CD14-positive monocyte (primary cell): ENCODE measurements around the gene OR6S1. TPM values are rescaled to one million over a fixed set of nuclear protein-coding genes. Genes with fewer than 3 reads are reported as not detected.

Experiments
- DNase-seq, 3 donors: peaks; one replicate each; pipeline ENCODE4 v3.0.0-alpha.2; 2011 to 2022
- H2AFZ ChIP-seq: 2 replicates; pipeline ENCODE4 v1.6.0; 2012; ENCODE audit warnings: mild to moderate bottlenecking, low read depth, low read length, inconsistent platforms; ENCODE audit not compliant: insufficient read depth, poor library complexity, severe bottlenecking
- H3K27ac ChIP-seq, 2 donors: 1 replicate in 1 of 2; 2 replicates in 1 of 2; pipeline ENCODE4 v1.5.1; 2012 to 2013; ENCODE audit warnings: low read length in 2 of 2, control low read depth in 1 of 2, inconsistent platforms in 1 of 2, low read depth in 1 of 2, mild to moderate bottlenecking in 1 of 2
- H3K27me3 ChIP-seq, 2 donors: one replicate each; pipeline versions ENCODE4 v1.6.0 to v1.6.1; 2011 to 2013; ENCODE audit warnings: low read length in 2 of 2; ENCODE audit not compliant: control insufficient read depth in 2 of 2, insufficient read depth in 2 of 2
- H3K36me3 ChIP-seq, 2 donors: replicated peaks in 1 of 2; 1 replicate in 1 of 2; 2 replicates in 1 of 2; pipeline versions ENCODE4 v1.5.1 to v1.6.1; 2012 to 2013; ENCODE audit warnings: low read length in 2 of 2, control low read depth in 1 of 2, inconsistent platforms in 1 of 2, mild to moderate bottlenecking in 1 of 2; ENCODE audit not compliant: insufficient read depth in 2 of 2, control insufficient read depth in 1 of 2
- H3K4me1 ChIP-seq, 2 donors: 1 replicate in 1 of 2; 2 replicates in 1 of 2; pipeline versions ENCODE4 v1.5.1 to v1.6.1; 2012 to 2013; ENCODE audit warnings: low read length in 2 of 2, control low read depth in 1 of 2, inconsistent platforms in 1 of 2, mild to moderate bottlenecking in 1 of 2, moderate library complexity in 1 of 2; ENCODE audit not compliant: insufficient read depth in 2 of 2, control insufficient read depth in 1 of 2
- H3K4me2 ChIP-seq: replicated peaks from 2 replicates; pipeline ENCODE3; 2012; ENCODE audit warnings: low read length, moderate library complexity, mild to moderate bottlenecking; ENCODE audit not compliant: poor library complexity, severe bottlenecking; ENCODE audit errors: extremely low read depth
- H3K4me3 ChIP-seq, 3 experiments: fragments of 200-600 bp in 1 of 3; sonication (generic) in 1 of 3; replicated peaks in 1 of 3; 1 replicate in 2 of 3; 2 replicates in 1 of 3; pipeline ENCODE4 v1.5.1; 2011 to 2013; ENCODE audit warnings: low read length in 3 of 3, mild to moderate bottlenecking in 3 of 3, control low read depth in 2 of 3, low read depth in 2 of 3, inconsistent platforms in 1 of 3, moderate library complexity in 1 of 3
- H3K79me2 ChIP-seq: 2 replicates; pipeline ENCODE4 v1.6.0; 2012; ENCODE audit warnings: mild to moderate bottlenecking, control low read depth, inconsistent platforms, low read length, moderate library complexity; ENCODE audit not compliant: insufficient read depth
- H3K9ac ChIP-seq: 2 replicates; pipeline ENCODE4 v1.6.0; 2017; ENCODE audit warnings: low read length, mild to moderate bottlenecking; ENCODE audit not compliant: insufficient read depth, poor library complexity, severe bottlenecking
- H3K9me3 ChIP-seq, 2 donors: replicated peaks in 1 of 2; 1 replicate in 1 of 2; 2 replicates in 1 of 2; pipeline versions ENCODE4 v1.5.1 to v1.6.1; 2012 to 2013; ENCODE audit warnings: low read length in 2 of 2, control low read depth in 1 of 2; ENCODE audit not compliant: control insufficient read depth in 1 of 2, insufficient read depth in 1 of 2
- H4K20me1 ChIP-seq: 2 replicates; pipeline ENCODE4 v1.6.0; 2012; ENCODE audit warnings: mild to moderate bottlenecking, low read length, control low read depth, moderate library complexity; ENCODE audit not compliant: insufficient read depth
- H3K27ac Mint-ChIP-seq, 7 donors: one replicate each; pipeline ENCODE4 v1.8.0; 2020; ENCODE audit warnings: mild to moderate bottlenecking in 7 of 7, mixed read lengths in 7 of 7, moderate library complexity in 6 of 7, inconsistent platforms in 2 of 7
- H3K27me3 Mint-ChIP-seq, 3 donors: one replicate each; pipeline ENCODE4 v1.8.0; 2021 to 2022; ENCODE audit warnings: low read depth in 3 of 3, mild to moderate bottlenecking in 3 of 3, mixed read lengths in 3 of 3, moderate library complexity in 3 of 3, inconsistent platforms in 1 of 3
- H3K36me3 Mint-ChIP-seq, 2 donors: one replicate each; pipeline ENCODE4 v1.8.0; 2020; ENCODE audit warnings: mixed read lengths in 2 of 2, inconsistent platforms in 1 of 2, mild to moderate bottlenecking in 1 of 2
- H3K4me1 Mint-ChIP-seq: one replicate; pipeline ENCODE4 v1.8.0; 2020; ENCODE audit warnings: mild to moderate bottlenecking, mixed read lengths
- H3K4me3 Mint-ChIP-seq, 2 donors: one replicate each; pipeline ENCODE4 v1.8.0; 2020; ENCODE audit warnings: mild to moderate bottlenecking in 2 of 2, mixed read lengths in 2 of 2, moderate library complexity in 1 of 2
- H3K9me3 Mint-ChIP-seq, 7 donors: one replicate each; pipeline ENCODE4 v1.8.0; 2020 to 2022; ENCODE audit warnings: mixed read lengths in 7 of 7, mild to moderate bottlenecking in 6 of 7, moderate library complexity in 6 of 7, inconsistent platforms in 2 of 7
- CTCF ChIP-seq: fragments of 200-600 bp; IDR thresholded peaks from one replicate; pipeline ENCODE4 v1.8.0; 2022; ENCODE audit warnings: antibody characterized with exemption, mild to moderate bottlenecking
- WGBS: methylation state at CpG from one replicate; pipeline ENCODE4 v1.1.5; 2013; ENCODE audit warnings: missing lambda C conversion rate; ENCODE audit not compliant: insufficient coverage; 5-methylcytosine and 5-hydroxymethylcytosine counted together
- intact Hi-C, 2 donors: fragments of 100-400 bp; cut with micrococcal nuclease; formaldehyde crosslinking; loops; one replicate each; pipeline versions ENCODE4 v1.15.0 to v1.15.1; 2023
- polyA plus RNA-seq, 3 donors: library from polyadenylated mRNA; depleted of rRNA in 1 of 3; unstranded in 2 of 3; stranded (reverse) in 1 of 3; fragments of 300-500 nt in 2 of 3; fragments of >200 nt in 1 of 3; fragmentation: Illumina TruSeq in 2 of 3; gene quantifications; 1 replicate in 2 of 3; 2 replicates in 1 of 3; pipeline ENCODE4 v1.2.3, GENCODE V29; 2012 to 2021

The OR6S1 gene
- polyA plus RNA-seq, 3 donors, result not detected

- no peak within 1 kb of the TSS for H3K4me3 Mint-ChIP-seq
- intact Hi-C loops, result loop anchor here (2.0 to 10.0 kb wide), 7 partner anchors 52 to 421 kb away; partner anchors contain the start of genes PARP2 (in 1 of the 2), TMEM253 (in 1 of the 2) and ZNF219 (in 1 of the 2)
- peaks cover 48% of the 10 kb centered on the region for H3K4me1 Mint-ChIP-seq
These were observed 42.6 kb upstream of the OR6S1 start, which contains the start of gene RNASE4 for GRCh38 chr14:20683891-20684661. RNASE4 (plus strand) TSS chr14:20684560; CDS start chr14:20699372, 14,812 bp downstream.

More at GRCh38 chr14:20683891-20684661, 42.6 kb upstream of the OR6S1 start, which contains the start of gene RNASE4:
- Mint-ChIP-seq H3K36me3 (peaks cover under 1% of the 10 kb centered on the region in 2 donors), H3K9me3 (no peaks in the 10 kb centered on the region), H3K27ac (peak within 1 kb of the TSS in 2 of 7 donors; percentile 88 to 89), H3K27me3 (peaks cover 0 to 7% (median 0%) of the 10 kb centered on the region in 3 donors)
- 0% methylated on average over 31 of the region's 42 CpGs for WGBS
- DNase-seq, result peak; percentile 71 to 82 (median 79)
- Histone ChIP-seq H3K27ac (peak within 1 kb of the TSS; percentile 96 to 99), H3K9ac (peak within 1 kb of the TSS; percentile 91), H3K4me3 (peak within 1 kb of the TSS; percentile 84 to 91 (median 86)), H3K4me2 (peak within 1 kb of the TSS; percentile 88), H4K20me1 (no peaks in the 10 kb centered on the region), H3K79me2 (peaks cover 10% of the 10 kb centered on the region), H3K36me3 (no peaks in the 10 kb centered on the region), H3K27me3 (no peaks in the 10 kb centered on the region), H2AFZ (peak within 1 kb of the TSS; percentile 77), H3K9me3 (no peaks in the 10 kb centered on the region), H3K4me1 (peaks cover 61% of the 10 kb centered on the region in 2 donors)
- TF ChIP-seq CTCF, result no peak
